K562 (cell line): ENCODE measurements around the gene ZNF280C. TPM values are rescaled to one million over a fixed set of nuclear protein-coding genes. Genes with fewer than 3 reads are reported as not detected.

Experiments
- ATAC-seq: fragments of 200-7000 bp; cut with Tn5 transposase; 3 replicates; pipeline ENCODE4 v1.9.1; 2020; ENCODE audit warnings: moderate library complexity
- BruUV-seq: library from RNA; stranded (reverse); fragments of 400-500 nt; replicated peaks from 2 replicates; lab custom pipeline; 2021; lab: Mats Ljungman, UMichigan
- CTCF ChIA-PET: fragments of 300-600 bp; formaldehyde crosslinking; extraction: SDS; loops from one replicate; lab custom pipeline; 2021; ENCODE audit warnings: low intra/inter-chr PET ratio; lab: Yijun Ruan, JAX
- POLR2A ChIA-PET: fragments of 300-600, 350-650 bp; sonication (Branson Sonifier 250); formaldehyde crosslinking; extraction: SDS; loops from one replicate; lab custom pipeline; 2021; ENCODE audit warnings: antibody characterized with exemption, inconsistent platforms; lab: Yijun Ruan, JAX
- DNase-seq, 4 experiments: peaks; one replicate each; pipeline versions ENCODE4 v3.0.0 to v3.0.0-alpha.2; 2011 to 2018; ENCODE audit warnings: low spot score in 3 of 4, mixed read lengths in 3 of 4; ENCODE audit errors: extremely low read depth in 1 of 4
- FAIRE-seq: peaks from 2 replicates; lab custom pipeline; 2011; peaks lifted over from hg19 to GRCh38; lab: Jason Lieb, UNC
- H2AFZ ChIP-seq: 2 replicates; pipeline ENCODE4 v1.6.0; 2011; ENCODE audit warnings: low read depth, low read length, control low read depth, inconsistent platforms
- H3K27ac ChIP-seq: fragments of 200-600 bp; 3 replicates; pipeline ENCODE4 v1.8.0; 2011; ENCODE audit warnings: low read depth, mild to moderate bottlenecking, control low read depth, inconsistent platforms, low read length, moderate library complexity, mixed read lengths; ENCODE audit errors: extremely low read depth
- H3K27me3 ChIP-seq, 2 experiments: fragments of 300-600 bp in 1 of 2; 2 replicates in 1 of 2; 3 replicates in 1 of 2; pipeline versions ENCODE4 v1.6.0 to v1.8.0; 2011; ENCODE audit warnings: inconsistent platforms in 2 of 2, low read length in 2 of 2, mild to moderate bottlenecking in 1 of 2, mixed read lengths in 1 of 2, moderate library complexity in 1 of 2; ENCODE audit not compliant: control insufficient read depth in 2 of 2, insufficient read depth in 2 of 2
- H3K36me3 ChIP-seq: fragments of 300-600 bp; 3 replicates; pipeline ENCODE4 v1.8.0; 2011; ENCODE audit warnings: mild to moderate bottlenecking, low read length, inconsistent platforms; ENCODE audit not compliant: control insufficient read depth, insufficient read depth
- H3K4me1 ChIP-seq, 2 experiments: fragments of 200-600 bp in 1 of 2; replicated peaks in 1 of 2; 2 replicates in 1 of 2; 3 replicates in 1 of 2; pipeline versions ENCODE4 v1.5.1 to v1.8.0; 2011; ENCODE audit warnings: inconsistent platforms in 2 of 2, low read length in 2 of 2, mild to moderate bottlenecking in 1 of 2, mixed read lengths in 1 of 2, moderate library complexity in 1 of 2; ENCODE audit not compliant: control insufficient read depth in 2 of 2, insufficient read depth in 2 of 2
- H3K4me2 ChIP-seq: 2 replicates; pipeline ENCODE4 v1.6.1; 2011; ENCODE audit warnings: low read length, control low read depth, inconsistent platforms, mixed read lengths; ENCODE audit not compliant: insufficient read depth
- H3K4me3 ChIP-seq: fragments of 200-600 bp; sonication (generic), shearing (Covaris generic); 2 replicates; pipeline ENCODE4 v1.5.1; 2016; ENCODE audit warnings: control low read depth, inconsistent platforms
- H3K79me2 ChIP-seq: fragments of 200-600 bp; 3 replicates; pipeline ENCODE4 v1.8.0; 2011; ENCODE audit warnings: low read length, inconsistent platforms; ENCODE audit not compliant: control insufficient read depth, insufficient read depth
- H3K9ac ChIP-seq, 2 experiments: 2 replicates each; pipeline versions ENCODE4 v1.6.0 to v1.6.1; 2011; ENCODE audit warnings: low read depth in 2 of 2, low read length in 2 of 2, control low read depth in 1 of 2, inconsistent platforms in 1 of 2, mild to moderate bottlenecking in 1 of 2, mixed read lengths in 1 of 2; ENCODE audit not compliant: insufficient read depth in 1 of 2
- H3K9me1 ChIP-seq: one replicate; pipeline ENCODE4 v1.6.0; 2011; ENCODE audit warnings: inconsistent platforms, mild to moderate bottlenecking, low read length, moderate library complexity; ENCODE audit not compliant: control insufficient read depth, insufficient read depth
- H3K9me3 ChIP-seq: replicated peaks from 2 replicates; pipeline ENCODE4 v1.5.1; 2011; ENCODE audit warnings: low read depth, low read length, inconsistent platforms; ENCODE audit not compliant: control insufficient read depth, insufficient read depth
- H4K20me1 ChIP-seq: replicated peaks from 2 replicates; pipeline ENCODE4 v1.6.1; 2011; ENCODE audit warnings: low read length, inconsistent platforms, mixed read lengths; ENCODE audit not compliant: control insufficient read depth, insufficient read depth
- C11orf30 ChIP-seq: fragments of 450-650 bp; IDR thresholded peaks from 2 replicates; pipeline ENCODE4 v1.6.1; 2016; ENCODE audit warnings: low read depth, mild to moderate bottlenecking
- CREB5 ChIP-seq: fragments of 250-450 bp; sonication (Bioruptor Pico); IDR thresholded peaks from 2 replicates; pipeline ENCODE4 v1.5.0; 2020; ENCODE audit warnings: mild to moderate bottlenecking
- KAT7 ChIP-seq: sonication (generic); formaldehyde crosslinking; IDR thresholded peaks from 2 replicates; pipeline ENCODE4 v1.8.0; 2022; ENCODE audit warnings: missing genetic modification reagents, mild to moderate bottlenecking, borderline replicate concordance
- MAFK ChIP-seq: IDR thresholded peaks from 2 replicates; pipeline ENCODE4 v1.6.1; 2011; ENCODE audit warnings: low read length, improper control_type of control experiment
- MCM3 ChIP-seq: fragments of 450-650 bp; IDR thresholded peaks from 2 replicates; pipeline ENCODE4 v1.6.1; 2016
- XRCC4 ChIP-seq: IDR thresholded peaks from one replicate; pipeline ENCODE4 v1.6.1; 2011; ENCODE audit not compliant: insufficient read depth, insufficient read length; ENCODE audit errors: extremely low read depth
- ZNF316 ChIP-seq: fragments of 450-650 bp; IDR thresholded peaks from 2 replicates; pipeline ENCODE4 v1.6.1; 2016
- WGBS: fragments of 100-300 bp; shearing (Covaris generic); methylation state at CpG from one replicate; pipeline ENCODE4 v1.1.6; 2016; ENCODE audit warnings: low coverage, mixed read lengths; ENCODE audit not compliant: insufficient coverage; ENCODE audit errors: missing lambda C conversion rate; 5-methylcytosine and 5-hydroxymethylcytosine counted together
- in situ Hi-C: fragments of 300-500 bp; cut with MboI; formaldehyde crosslinking; loops from 4 replicates; pipeline ENCODE4 v1.15.0; 2018; ENCODE audit warnings: inconsistent platforms, mixed read lengths
- intact Hi-C: fragments of 100-400 bp; cut with micrococcal nuclease; formaldehyde crosslinking; loops from 2 replicates; pipeline ENCODE4 v1.14.2; 2022
- polyA plus RNA-seq, 8 experiments: library from polyadenylated mRNA; depleted of rRNA in 4 of 8; stranded (reverse) in 5 of 8; unstranded in 3 of 8; fragments of >200 nt; fragmentation: Nextera tagmentation in 2 of 8; fragmentation: Illumina TruSeq in 1 of 8; extraction: Ambion mirVana in 2 of 8; extraction: Trizol in 1 of 8; gene quantifications; 2 replicates each; pipeline versions ENCODE4 v1.2.1 to v1.2.3, GENCODE V29; 2011 to 2014; ENCODE audit warnings: inconsistent platforms in 1 of 8, missing spikeins in 1 of 8
- total RNA-seq, 7 experiments: library from RNA; depleted of rRNA in 6 of 7; stranded (reverse); fragments of >200 nt in 6 of 7; fragmentation: Illumina TruSeq in 2 of 7; extraction: Trizol in 2 of 7; gene quantifications; 2 replicates each; pipeline versions ENCODE4 v1.2.1 to v1.2.3, GENCODE V29; 2011 to 2021; ENCODE audit warnings: low replicate concordance in 1 of 7

Gene ZNF280C
- total and polyA plus RNA-seq, 9 of the 15 experiments (the other 6 are each of a cell fraction or from before 2014, with no cell fraction given) = 1.6 to 8.3 (median 4.4) TPM

DNA sequence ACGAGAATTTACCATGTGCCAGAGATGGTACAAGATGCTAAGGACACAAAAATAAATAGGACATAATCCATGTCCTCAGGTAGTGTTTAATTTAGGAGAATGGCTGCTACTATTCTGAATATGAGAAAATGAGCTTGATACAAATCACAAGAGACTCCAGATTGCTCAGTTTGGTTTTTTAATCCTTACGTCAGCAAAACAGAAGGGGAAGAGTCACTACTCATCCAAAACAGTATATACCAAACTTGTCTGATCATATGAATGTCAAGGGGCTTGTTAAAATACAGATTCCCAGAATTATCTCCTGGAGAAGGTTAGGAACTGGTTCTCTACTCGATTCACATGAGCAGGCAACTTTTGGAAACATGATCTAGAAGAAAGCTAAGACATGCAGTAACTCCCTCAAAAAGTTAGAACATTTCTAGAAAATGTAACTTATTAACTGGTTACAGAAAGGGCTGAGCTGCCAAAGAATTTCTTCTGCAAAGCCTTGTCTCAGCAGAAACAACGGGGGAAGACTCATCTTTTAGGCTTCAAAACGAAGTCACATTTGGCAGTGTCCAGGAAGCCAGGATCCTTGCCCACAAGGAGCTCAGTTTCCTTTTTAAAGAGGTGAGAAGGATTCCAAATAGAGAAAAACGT is 106.5 kb downstream of the ZNF280C start:
- peaks cover 5 to 20% of the 10 kb centered on the region in 2 experiments; a peak in 3 of 5 replicates for H3K4me1 ChIP-seq
- POLR2A ChIA-PET = interaction anchor here (0.5 to 1.3 kb wide), 3 partner anchors 10 to 192 kb away, joined by 3 to 4 read pairs (median 3); no protein-coding TSS in a partner anchor
- H4K20me1 ChIP-seq = no peaks in the 10 kb centered on the region
- H2AFZ ChIP-seq = no peak overlapping the region
- DNase-seq (no peak), ATAC-seq (no peak), FAIRE-seq (no peak)
- in situ Hi-C loops = no loop called here
- H3K9me1 ChIP-seq = no peaks in the 10 kb centered on the region
- BruUV-seq = no TSS peak
- H3K36me3 ChIP-seq = peaks cover 17% of the 10 kb centered on the region; the same call in 2 of the 3 replicates
- peaks cover 50% of the 10 kb centered on the region for H3K79me2 ChIP-seq
- intact Hi-C loops = no loop called here
- TF ChIP-seq MAFK (peak; percentile 46; the same call in 1 of the 2 replicates), KAT7 (CRISPR knock-in tag) (no peak), CREB5 (no peak), C11orf30 (peak; percentile 47), XRCC4 (no peak), ZNF316 (peak; percentile 61), MCM3 (no peak)
- H3K27ac ChIP-seq = no peak overlapping the region
- WGBS = 58% methylated on average over 6 of the region's 6 CpGs
- H3K4me3 ChIP-seq = no peak overlapping the region
- no peak overlapping the region for H3K4me2 ChIP-seq
- CTCF ChIA-PET = no interaction called here
- no peak overlapping the region for H3K9ac ChIP-seq
- H3K27me3 ChIP-seq = no peaks in the 10 kb centered on the region
- no peaks in the 10 kb centered on the region for H3K9me3 ChIP-seq
